IPS-18c (cell line): Measurements from ENCODE around the gene KLF18.
"Not testable (repeated sequence)": the region's sequence is repeated elsewhere in the genome, so short reads cannot be mapped to it uniquely, and the experiment has no call there.

Experiments
- H3K4me3 ChIP-seq: 2 replicates; pipeline ENCODE4 v1.7.0; 2013; ENCODE audit warnings: low read depth, mild to moderate bottlenecking, low read length, moderate library complexity; ENCODE audit not compliant: insufficient read depth
- H3K9me3 ChIP-seq: one replicate; pipeline ENCODE4 v1.6.1; 2013; ENCODE audit warnings: mild to moderate bottlenecking, low read length, moderate library complexity; ENCODE audit not compliant: control insufficient read depth, insufficient read depth

The KLF18 gene

GRCh38 chr1:44134071-44134920 is 7.1 kb downstream of the KLF18 start:
- no peak overlapping the region for H3K4me3 ChIP-seq
- H3K9me3 ChIP-seq, result no peaks in the 10 kb centered on the region

DNA sequence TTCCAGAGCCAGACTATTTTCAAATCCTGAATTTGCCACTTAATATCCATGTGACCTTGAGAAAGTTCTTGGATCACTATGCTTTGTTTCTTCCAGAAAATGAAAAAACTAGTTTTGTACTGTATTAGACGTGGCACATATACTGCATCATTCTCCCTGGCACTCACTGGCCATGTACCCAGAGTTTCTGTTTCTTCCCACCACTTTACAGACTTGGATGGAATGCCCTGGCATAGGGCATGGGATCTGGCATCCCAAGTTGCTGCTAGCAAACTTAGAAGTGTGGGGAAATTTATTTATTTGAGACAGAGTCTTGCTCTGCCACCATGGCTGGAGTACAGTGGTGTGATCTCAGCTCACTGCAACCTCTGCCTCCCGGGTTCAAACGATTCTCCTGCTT is 10.0 kb downstream of the KLF18 start:
- H3K9me3 ChIP-seq, result no peaks in the 10 kb centered on the region
- H3K4me3 ChIP-seq, result no peak overlapping the region

DNA sequence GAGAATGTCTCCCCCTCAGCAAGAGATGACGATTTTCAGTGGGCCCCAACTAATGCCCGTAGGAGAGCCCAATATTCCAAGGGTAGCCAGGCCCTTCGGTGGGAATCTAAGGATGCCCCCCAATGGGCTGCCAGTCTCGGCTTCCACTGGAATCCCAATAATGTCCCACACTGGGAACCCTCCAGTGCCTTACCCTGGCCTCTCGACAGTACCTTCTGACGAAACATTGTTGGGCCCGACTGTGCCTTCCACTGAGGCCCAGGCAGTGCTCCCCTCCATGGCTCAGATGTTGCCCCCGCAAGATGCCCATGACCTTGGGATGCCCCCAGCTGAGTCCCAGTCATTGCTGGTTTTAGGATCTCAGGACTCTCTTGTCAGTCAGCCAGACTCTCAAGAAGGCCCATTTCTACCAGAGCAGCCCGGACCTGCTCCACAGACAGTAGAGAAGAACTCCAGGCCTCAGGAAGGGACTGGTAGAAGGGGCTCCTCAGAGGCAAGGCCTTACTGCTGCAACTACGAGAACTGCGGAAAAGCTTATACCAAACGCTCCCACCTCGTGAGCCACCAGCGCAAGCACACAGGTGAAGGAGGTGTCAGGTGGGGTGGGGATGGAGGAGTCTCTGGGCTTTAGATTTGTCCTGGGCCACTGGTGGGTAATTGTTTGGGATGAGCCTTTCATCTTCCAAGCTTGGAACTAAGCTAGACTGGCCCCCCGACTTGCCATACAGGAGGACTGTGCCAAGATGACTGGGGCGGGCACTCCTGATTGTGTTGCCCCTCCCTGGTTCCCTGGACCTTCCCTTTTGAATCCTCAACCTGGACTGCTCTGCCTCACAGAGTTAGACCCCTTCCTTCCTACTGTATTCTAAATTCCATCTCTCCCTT is 11.6 kb downstream of the KLF18 start:
- H3K9me3 ChIP-seq, result no peaks in the 10 kb centered on the region
- H3K4me3 ChIP-seq, result no peak overlapping the region

- no peak overlapping the region for H3K4me3 ChIP-seq
Observed at GRCh38 chr1:44120398-44120949, 21.0 kb downstream of the KLF18 start.

DNA sequence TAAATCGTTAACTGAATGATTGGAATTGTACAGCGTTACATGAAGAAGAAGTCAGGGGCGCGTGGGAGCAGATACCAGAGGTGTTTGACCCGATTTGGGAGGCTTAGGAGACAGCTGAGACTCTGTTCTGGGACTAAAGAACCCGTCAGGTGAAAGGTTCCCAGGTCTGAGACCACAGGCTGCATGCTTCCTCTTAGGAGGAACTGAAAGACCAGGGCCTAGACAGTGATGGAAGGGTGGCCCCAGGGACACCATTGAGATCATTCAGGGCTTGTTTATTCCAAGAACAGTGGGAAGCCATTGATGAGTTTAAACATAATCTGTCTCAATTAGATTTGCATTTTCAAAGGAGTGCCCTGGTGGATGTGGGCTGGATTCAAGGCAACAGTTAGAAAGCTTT is 21.9 kb downstream of the KLF18 start:
- no peaks in the 10 kb centered on the region for H3K9me3 ChIP-seq
- H3K4me3 ChIP-seq, result no peak overlapping the region

More at GRCh38 chr1:44120398-44120949, 21.0 kb downstream of the KLF18 start:
- H3K9me3 ChIP-seq, result no peaks in the 10 kb centered on the region

DNA sequence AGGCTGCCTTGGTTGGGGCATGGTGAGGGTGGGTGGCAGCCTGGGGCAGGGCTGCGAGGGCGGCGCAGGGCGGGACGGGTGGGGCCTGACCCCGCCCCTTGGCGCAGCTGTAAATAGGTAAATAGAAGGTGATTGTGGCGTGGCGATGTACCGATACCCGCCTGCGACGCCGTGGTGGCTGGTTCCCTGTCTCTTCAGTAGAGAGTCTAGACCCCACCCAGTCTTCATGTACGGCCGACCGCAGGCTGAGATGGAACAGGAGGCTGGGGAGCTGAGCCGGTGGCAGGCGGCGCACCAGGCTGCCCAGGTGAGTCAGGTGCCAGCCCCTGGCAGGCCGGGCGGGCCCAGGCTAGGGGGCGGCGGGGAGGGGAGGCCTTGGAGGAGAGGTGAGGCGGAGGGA is 22.7 kb downstream of the KLF18 start, which contains the start of gene KLF17:
Gene KLF17, plus strand, starts transcription at position 140 of the 400 bp plus-strand sequence. Its CDS starts 87 bp downstream, at position 227.
- Histone ChIP-seq H3K4me3 (no peak within 1 kb of the TSS), H3K9me3 (no peaks in the 10 kb centered on the region)

DNA sequence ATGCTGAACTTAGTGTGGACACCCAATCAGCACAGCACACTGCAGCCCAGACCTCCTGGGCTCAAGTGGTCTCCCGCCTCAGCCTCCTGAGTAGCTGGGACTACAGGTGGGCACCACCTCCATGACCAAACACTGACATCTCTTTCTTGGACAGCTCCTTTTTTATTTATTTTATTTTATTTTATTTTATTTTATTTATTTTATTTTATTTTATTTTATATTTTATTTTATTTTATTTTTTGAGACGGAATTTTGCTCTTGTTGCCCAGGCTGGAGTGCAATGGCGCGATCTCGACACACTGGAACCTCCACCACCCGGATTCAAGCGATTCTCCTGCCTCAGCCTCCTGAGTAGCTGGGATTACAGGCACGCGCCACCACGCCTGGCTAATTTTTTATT is 24.2 kb downstream of the KLF18 start:
- H3K9me3 ChIP-seq, H3K4me3 ChIP-seq: not testable (repeated sequence)

DNA sequence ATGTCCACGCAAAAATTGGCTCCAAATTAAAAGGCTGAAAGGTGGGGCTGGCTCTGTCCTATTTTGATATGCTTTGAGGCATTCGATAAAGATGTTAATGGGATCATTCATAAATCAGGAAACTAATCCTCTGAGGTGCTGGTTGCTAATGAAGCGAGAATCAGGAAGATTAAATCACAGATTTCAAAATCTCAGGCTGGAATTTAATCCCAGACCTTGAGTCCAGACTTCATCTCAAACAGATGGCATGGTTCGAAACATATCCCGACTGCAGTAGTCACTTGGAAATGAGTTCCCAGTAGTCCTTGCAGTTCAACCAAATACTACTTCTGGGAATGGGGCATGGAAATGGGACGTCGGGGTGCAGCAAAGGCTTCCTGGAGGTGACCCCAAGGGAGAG is 27.3 kb downstream of the KLF18 start:
- H3K9me3 ChIP-seq, result no peaks in the 10 kb centered on the region
- no peak overlapping the region for H3K4me3 ChIP-seq

GRCh38 chr1:44113095-44113609 is 28.3 kb downstream of the KLF18 start:
- Histone ChIP-seq H3K4me3 (no peak overlapping the region), H3K9me3 (no peaks in the 10 kb centered on the region)

GRCh38 chr1:44112486-44112885 is 28.9 kb downstream of the KLF18 start:
- Histone ChIP-seq H3K9me3 (no peaks in the 10 kb centered on the region), H3K4me3 (no peak overlapping the region)

- no peaks in the 10 kb centered on the region for H3K9me3 ChIP-seq
- H3K4me3 ChIP-seq, result no peak overlapping the region
Observed at GRCh38 chr1:44111861-44112260, 29.6 kb downstream of the KLF18 start.

DNA sequence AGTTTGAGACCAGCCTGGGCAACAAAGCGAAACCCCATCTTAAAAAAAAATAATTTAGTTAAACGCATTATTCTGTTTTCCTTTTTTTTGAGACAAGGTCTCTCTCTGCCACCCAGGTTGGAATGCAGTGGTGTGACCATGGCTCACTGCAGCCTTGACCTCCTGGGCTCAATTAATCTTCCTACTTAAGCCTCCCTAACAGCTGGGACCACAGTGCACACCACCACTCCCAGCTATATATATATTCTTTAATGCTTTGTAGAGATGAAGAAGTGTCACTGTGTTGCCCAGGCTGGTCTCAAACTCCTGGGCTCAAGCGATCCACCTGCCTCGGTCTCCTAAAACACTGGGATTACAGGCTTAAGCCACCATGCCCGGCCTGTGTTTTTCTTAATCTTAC is 30.5 kb downstream of the KLF18 start:
- H3K4me3 ChIP-seq, result no peak overlapping the region
- H3K9me3 ChIP-seq, result no peaks in the 10 kb centered on the region

- Histone ChIP-seq H3K9me3 (no peaks in the 10 kb centered on the region), H3K4me3 (no peak overlapping the region)
Observed at GRCh38 chr1:44108971-44109370, 32.5 kb downstream of the KLF18 start.

- Histone ChIP-seq H3K4me3 (no peak overlapping the region), H3K9me3 (no peaks in the 10 kb centered on the region)
Observed at GRCh38 chr1:44108241-44108640, 33.2 kb downstream of the KLF18 start.

DNA sequence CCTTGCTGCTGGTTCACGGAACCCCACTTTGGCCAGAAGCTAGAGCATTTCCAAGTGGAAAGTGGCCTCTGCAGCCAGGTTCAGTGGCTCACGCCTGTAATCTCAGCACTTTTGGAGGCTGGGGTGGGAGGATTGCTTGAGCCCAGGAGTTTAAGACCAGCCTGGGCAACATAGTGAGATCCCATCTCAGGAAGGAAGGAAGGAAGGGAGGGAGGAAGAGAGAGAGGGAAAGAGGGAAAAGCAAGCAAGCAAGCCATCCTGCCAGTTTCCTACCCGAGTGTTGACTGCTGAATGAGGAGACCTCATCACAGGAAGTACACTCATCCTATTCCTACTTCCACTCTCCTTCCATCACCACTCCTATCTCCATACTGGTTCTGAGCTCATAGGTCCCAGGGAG is 35.6 kb downstream of the KLF18 start:
- no peak overlapping the region for H3K4me3 ChIP-seq

GRCh38 chr1:44103270-44104131 is 37.9 kb downstream of the KLF18 start:
- Histone ChIP-seq H3K4me3 (no peak overlapping the region), H3K9me3 (no peaks in the 10 kb centered on the region)

More for the DNA sequence above, 35.6 kb downstream of the KLF18 start:
- H3K9me3 ChIP-seq, result no peaks in the 10 kb centered on the region

DNA sequence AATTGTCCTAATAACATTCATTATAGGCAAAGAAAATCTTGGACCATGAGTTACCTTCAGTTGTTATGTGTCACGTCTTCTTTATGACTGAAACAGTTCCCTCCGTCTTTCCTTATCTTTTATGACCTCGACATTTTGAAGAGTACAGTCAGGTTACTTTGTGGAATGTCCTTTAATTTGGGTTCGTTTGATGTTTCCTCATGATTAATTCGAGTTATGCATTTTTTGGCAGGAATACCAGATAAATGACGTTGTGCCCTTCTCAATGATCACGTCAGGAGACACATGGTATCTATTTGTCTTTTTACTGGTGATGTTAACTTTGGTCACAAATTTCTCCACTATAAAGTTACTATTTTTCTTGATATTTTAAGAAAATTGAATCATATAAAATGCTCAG is 40.1 kb downstream of the KLF18 start:
- Histone ChIP-seq H3K9me3 (peaks cover 2% of the 10 kb centered on the region), H3K4me3 (no peak overlapping the region)
